Natural killer cell (primary cell): Measurements from ENCODE around the gene OR2V2. TPM values are rescaled to one million over a fixed set of nuclear protein-coding genes. Genes with fewer than 3 reads are reported as not detected.
"Not testable (repeated sequence)": the region's sequence is repeated elsewhere in the genome, so short reads cannot be mapped to it uniquely, and the experiment has no call there.

Experiments
- ATAC-seq, 3 donors: fragments of 150-1000 bp in 2 of 3; fragments of 200-7000 bp in 1 of 3; cut with Tn5 transposase; 1 replicate in 1 of 3; 2 replicates in 2 of 3; pipeline ENCODE4 v1.10.0; 2021; ENCODE audit warnings: mild to moderate bottlenecking in 2 of 3, moderate library complexity in 2 of 3
- DNase-seq, 2 donors: peaks; one replicate each; pipeline versions ENCODE4 v3.0.0 to v3.0.0-alpha.2; 2013 to 2021; ENCODE audit warnings: mixed read lengths in 1 of 2
- H3K27ac ChIP-seq: one replicate; pipeline ENCODE4 v1.5.1; 2013; ENCODE audit warnings: mild to moderate bottlenecking, low read length
- H3K27me3 ChIP-seq: one replicate; pipeline ENCODE4 v1.6.1; 2013; ENCODE audit warnings: low read length; ENCODE audit not compliant: control insufficient read depth, insufficient read depth
- H3K36me3 ChIP-seq: one replicate; pipeline ENCODE4 v1.6.1; 2013; ENCODE audit warnings: low read length; ENCODE audit not compliant: control insufficient read depth, insufficient read depth
- H3K4me1 ChIP-seq: one replicate; pipeline ENCODE4 v1.6.1; 2013; ENCODE audit warnings: low read length; ENCODE audit not compliant: control insufficient read depth, insufficient read depth
- H3K4me3 ChIP-seq: one replicate; pipeline ENCODE4 v1.5.1; 2013; ENCODE audit warnings: low read length
- H3K9me3 ChIP-seq: one replicate; pipeline ENCODE4 v1.6.1; 2013; ENCODE audit warnings: low read length; ENCODE audit not compliant: control insufficient read depth, insufficient read depth
- H3K27ac Mint-ChIP-seq, 2 donors: one replicate each; pipeline ENCODE4 v1.8.0; 2022; ENCODE audit warnings: mild to moderate bottlenecking in 2 of 2, mixed read lengths in 2 of 2, moderate library complexity in 1 of 2
- H3K27me3 Mint-ChIP-seq, 2 donors: one replicate each; pipeline ENCODE4 v1.8.0; 2022; ENCODE audit warnings: low read depth in 2 of 2, mixed read lengths in 2 of 2
- H3K36me3 Mint-ChIP-seq: one replicate; pipeline ENCODE4 v1.8.0; 2022; ENCODE audit warnings: mixed read lengths
- H3K4me1 Mint-ChIP-seq, 2 donors: one replicate each; pipeline ENCODE4 v1.8.0; 2022; ENCODE audit warnings: mixed read lengths in 2 of 2
- H3K4me3 Mint-ChIP-seq: one replicate; pipeline ENCODE4 v1.8.0; 2022; ENCODE audit warnings: mild to moderate bottlenecking, moderate library complexity, mixed read lengths
- H3K9me3 Mint-ChIP-seq, 2 donors: one replicate each; pipeline ENCODE4 v1.8.0; 2022; ENCODE audit warnings: mixed read lengths in 2 of 2
- CTCF ChIP-seq: fragments of 200-600 bp; IDR thresholded peaks from one replicate; pipeline ENCODE4 v1.8.0; 2022; ENCODE audit warnings: antibody characterized with exemption
- WGBS: methylation state at CpG from one replicate; pipeline ENCODE4 v1.1.7; 2013; ENCODE audit warnings: missing lambda C conversion rate; ENCODE audit not compliant: insufficient coverage; 5-methylcytosine and 5-hydroxymethylcytosine counted together
- intact Hi-C: fragments of 100-400 bp; cut with micrococcal nuclease; formaldehyde crosslinking; loops from one replicate; pipeline ENCODE4 v1.14.2; 2022
- total RNA-seq, 4 donors: library from RNA; stranded (reverse); fragments of 120-200 nt in 1 of 4; gene quantifications; one replicate each; pipeline versions ENCODE4 v1.2.3 to v1.2.4, GENCODE V29; 2013 to 2022

OR2V2 gene
- total RNA-seq, 3 donors from 2014 or later (not counting 1 experiment from before 2014, with no cell fraction given) = not detected

DNA sequence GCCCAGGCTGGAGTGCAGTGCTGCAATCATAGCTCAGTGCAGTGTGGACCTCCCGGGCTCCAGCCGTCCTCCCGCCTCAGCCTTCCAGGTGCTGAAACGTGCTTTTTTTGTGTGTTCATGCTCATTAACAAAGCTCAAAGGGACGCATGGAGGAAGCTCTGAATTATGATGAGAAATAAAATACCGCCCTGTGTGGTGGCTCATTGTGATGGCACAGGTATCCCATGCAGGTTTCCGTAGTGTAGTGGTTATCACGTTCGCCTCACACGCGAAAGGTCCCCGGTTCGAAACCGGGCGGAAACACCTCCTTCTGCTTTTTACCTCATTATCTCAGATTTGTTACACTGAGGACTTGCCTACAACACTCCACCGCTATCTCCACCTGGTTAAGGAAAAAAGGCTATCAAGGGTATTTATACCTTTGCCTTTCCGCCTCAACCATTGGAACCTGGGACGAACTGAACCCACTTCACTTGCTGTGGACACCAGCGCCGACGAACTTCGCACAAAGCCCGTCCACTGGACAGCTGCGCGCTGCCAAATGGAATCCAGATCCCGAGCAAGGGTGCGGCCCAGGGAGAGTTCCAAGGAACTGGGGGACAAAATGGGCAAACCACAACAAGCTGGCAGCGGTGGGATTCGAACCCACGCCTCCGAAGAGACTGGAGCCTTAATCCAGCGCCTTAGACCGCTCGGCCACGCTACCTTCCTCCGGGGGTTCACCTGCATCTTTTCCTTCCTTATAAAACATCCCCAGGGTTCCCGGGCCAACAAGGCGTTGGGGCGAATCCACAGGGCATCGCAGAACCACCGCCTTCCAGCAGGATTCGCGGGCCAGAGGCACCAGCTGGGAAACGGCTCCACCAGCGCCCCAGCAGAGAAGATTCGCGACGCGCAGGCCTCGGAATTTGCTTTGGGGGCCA lies 26.3 kb downstream of the OR2V2 start:
- Histone ChIP-seq H3K4me1 (peaks cover 27% of the 10 kb centered on the region), H3K4me3 (no peak overlapping the region), H3K9me3 (no peaks in the 10 kb centered on the region), H3K27ac (no peak overlapping the region), H3K27me3 (peaks cover 25% of the 10 kb centered on the region), H3K36me3 (no peaks in the 10 kb centered on the region)
- Mint-ChIP-seq H3K4me1 (peaks cover 26 to 35% of the 10 kb centered on the region in 2 donors), H3K4me3 (peak overlapping the region; percentile 59), H3K9me3 (no peaks in the 10 kb centered on the region), H3K27me3 (peaks cover 49 to 52% of the 10 kb centered on the region in 2 donors), H3K36me3 (peaks cover 7% of the 10 kb centered on the region), H3K27ac (peak overlapping the region; percentile 14 to 39)
- WGBS = 10% methylated on average over 50 of the region's 50 CpGs
- intact Hi-C loops = loop anchor here (1.0 kb wide), 1 partner anchor 34 kb away; no protein-coding TSS in a partner anchor
- TF ChIP-seq CTCF = no peak
- ATAC-seq = peak; percentile 70 to 80 (median 75)
- peak in 1 of 2 donors; percentile 79 for DNase-seq

DNA sequence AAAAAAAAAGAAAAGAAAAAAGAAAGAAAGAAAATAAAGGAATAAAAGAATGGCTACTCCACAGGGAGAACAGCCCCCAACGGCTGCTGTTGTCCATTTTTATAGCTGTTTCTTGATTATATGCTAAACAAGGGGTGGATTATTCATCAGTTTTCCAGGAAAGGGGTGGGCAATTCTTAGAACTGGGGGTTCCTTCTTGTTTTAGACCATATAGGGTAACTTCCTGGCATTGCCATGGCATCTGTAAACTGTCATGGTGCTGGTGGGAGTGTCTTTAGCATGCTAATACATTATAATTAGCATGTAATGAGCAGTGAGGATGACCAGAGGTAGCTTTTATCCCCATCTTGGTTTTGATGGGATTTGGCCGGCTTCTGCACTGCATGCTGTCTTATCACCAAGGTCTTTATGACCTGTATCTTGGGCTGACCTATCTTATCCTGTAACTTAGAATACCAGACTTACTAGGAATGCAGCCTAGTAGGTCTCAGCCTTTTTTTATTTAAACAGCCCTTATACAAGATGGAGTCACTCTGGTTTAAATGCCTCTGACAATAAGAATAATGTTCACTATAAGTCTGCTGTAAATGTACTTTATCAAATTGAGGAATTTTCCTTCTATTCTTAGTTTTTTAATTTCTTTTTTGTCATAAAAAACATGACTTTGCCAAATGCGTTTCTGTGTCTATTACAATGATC lies 29.0 kb downstream of the OR2V2 start:
- Histone ChIP-seq H3K9me3 (no peaks in the 10 kb centered on the region), H3K36me3 (no peaks in the 10 kb centered on the region), H3K4me3 (no peak overlapping the region), H3K27me3 (peaks cover 8% of the 10 kb centered on the region), H3K4me1 (peaks cover 13% of the 10 kb centered on the region), H3K27ac (no peak overlapping the region)
- no peak for ATAC-seq
- Mint-ChIP-seq H3K4me3 (no peak overlapping the region), H3K4me1 (peaks cover 11 to 14% of the 10 kb centered on the region in 2 donors), H3K9me3 (no peaks in the 10 kb centered on the region), H3K27ac (no peak overlapping the region), H3K27me3 (peaks cover 27 to 30% of the 10 kb centered on the region in 2 donors), H3K36me3 (no peaks in the 10 kb centered on the region)
- intact Hi-C loops = no loop called here
- no peak for DNase-seq
- 77% methylated on average over 3 of the region's 3 CpGs for WGBS
- no peak for TF ChIP-seq CTCF

- ATAC-seq, DNase-seq, intact Hi-C loops, H3K27ac ChIP-seq, H3K27me3 ChIP-seq, H3K27ac Mint-ChIP-seq, H3K36me3 Mint-ChIP-seq, H3K9me3 ChIP-seq, H3K4me3 Mint-ChIP-seq, H3K9me3 Mint-ChIP-seq, H3K36me3 ChIP-seq, H3K4me3 ChIP-seq: not testable (repeated sequence)
- H3K27me3 Mint-ChIP-seq = peaks cover 18 to 28% of the 10 kb centered on the region in 2 donors
- H3K4me1 ChIP-seq = peaks cover 22% of the 10 kb centered on the region
- H3K4me1 Mint-ChIP-seq = peaks cover 19 to 21% of the 10 kb centered on the region in 2 donors
- 78% methylated on average over 13 of the region's 14 CpGs for WGBS
Measured at GRCh38 chr5:181177559-181177958, 30.2 kb downstream of the OR2V2 start.
